Liver (tissue), 9 donors: ENCODE data around the gene GSTA2. TPM values are rescaled to one million over a fixed set of nuclear protein-coding genes. Genes with fewer than 3 reads are reported as not detected.

Experiments used
- DNase-seq: peaks from one replicate; pipeline ENCODE4 v3.0.0-alpha.2; 2017; ENCODE audit warnings: low spot score
- H3K27ac ChIP-seq, 2 donors: one replicate each; pipeline ENCODE4 v1.7.0; 2013; ENCODE audit warnings: inconsistent platforms in 2 of 2, low read length in 2 of 2, control low read depth in 1 of 2, low read depth in 1 of 2, mild to moderate bottlenecking in 1 of 2
- H3K27me3 ChIP-seq, 4 donors: one replicate each; pipeline versions ENCODE4 v1.6.1 to v1.7.0; 2013; ENCODE audit warnings: low read length in 3 of 4, inconsistent platforms in 1 of 4, mild to moderate bottlenecking in 1 of 4, moderate library complexity in 1 of 4; ENCODE audit not compliant: control insufficient read depth in 4 of 4, insufficient read depth in 4 of 4
- H3K36me3 ChIP-seq, 4 donors: one replicate each; pipeline versions ENCODE4 v1.6.1 to v1.7.0; 2013; ENCODE audit warnings: low read length in 3 of 4, mild to moderate bottlenecking in 3 of 4, low read depth in 1 of 4, moderate library complexity in 1 of 4; ENCODE audit not compliant: control insufficient read depth in 4 of 4, insufficient read depth in 3 of 4
- H3K4me1 ChIP-seq, 4 donors: one replicate each; pipeline versions ENCODE4 v1.6.1 to v1.7.0; 2013; ENCODE audit warnings: low read length in 3 of 4, mild to moderate bottlenecking in 3 of 4, moderate library complexity in 1 of 4; ENCODE audit not compliant: control insufficient read depth in 4 of 4, insufficient read depth in 4 of 4
- H3K4me3 ChIP-seq, 3 donors: one replicate each; pipeline versions ENCODE4 v1.6.1 to v1.7.0; 2013; ENCODE audit warnings: low read length in 3 of 3, control low read depth in 1 of 3, low read depth in 1 of 3, mild to moderate bottlenecking in 1 of 3
- H3K9ac ChIP-seq, 2 donors: one replicate each; pipeline ENCODE4 v1.7.0; 2013; ENCODE audit warnings: low read length in 2 of 2, mild to moderate bottlenecking in 2 of 2, moderate library complexity in 2 of 2, control low read depth in 1 of 2, low read depth in 1 of 2
- H3K9me3 ChIP-seq, 4 donors: one replicate each; pipeline versions ENCODE4 v1.6.1 to v1.7.0; 2013; ENCODE audit warnings: low read length in 3 of 4; ENCODE audit not compliant: control insufficient read depth in 4 of 4
- ATF3 ChIP-seq: IDR thresholded peaks from 2 replicates; pipeline ENCODE4 v1.6.1; 2016; ENCODE audit warnings: antibody characterized with exemption
- CTCF ChIP-seq: fragments of 150-350 bp; IDR thresholded peaks from 2 replicates; pipeline ENCODE4 v1.5.1; 2017; ENCODE audit warnings: improper control_type of control experiment, low read depth, low read length; ENCODE audit not compliant: missing input control
- EGR1 ChIP-seq, 2 donors: IDR thresholded peaks; 2 replicates each; pipeline ENCODE4 v1.6.1; 2016 to 2018; ENCODE audit warnings: antibody characterized with exemption in 2 of 2, low read depth in 2 of 2
- FOXA1 ChIP-seq: IDR thresholded peaks from 2 replicates; pipeline ENCODE4 v1.6.1; 2016; ENCODE audit warnings: antibody characterized with exemption
- FOXA2 ChIP-seq: IDR thresholded peaks from 2 replicates; pipeline ENCODE4 v1.6.1; 2016; ENCODE audit warnings: antibody characterized with exemption
- GABPA ChIP-seq, 2 donors: IDR thresholded peaks in 1 of 2; conservative IDR thresholded peaks in 1 of 2; 2 replicates each; pipeline ENCODE4 v1.6.1; 2016; ENCODE audit warnings: antibody characterized with exemption in 2 of 2, mild to moderate bottlenecking in 1 of 2, moderate library complexity in 1 of 2
- HNF4A ChIP-seq, 2 donors: conservative IDR thresholded peaks; 2 replicates each; pipeline ENCODE4 v1.6.1; 2016; ENCODE audit warnings: antibody characterized with exemption in 2 of 2, mild to moderate bottlenecking in 2 of 2
- HNF4G ChIP-seq: IDR thresholded peaks from 2 replicates; pipeline ENCODE4 v1.6.1; 2016; ENCODE audit warnings: antibody characterized with exemption
- JUND ChIP-seq, 2 donors: IDR thresholded peaks; 2 replicates each; pipeline ENCODE4 v1.6.1; 2016; ENCODE audit warnings: antibody characterized with exemption in 2 of 2
- MAX ChIP-seq: IDR thresholded peaks from 2 replicates; pipeline ENCODE4 v1.6.1; 2016; ENCODE audit warnings: antibody characterized with exemption
- NR2F2 ChIP-seq: IDR thresholded peaks from 2 replicates; pipeline ENCODE4 v1.6.1; 2016; ENCODE audit warnings: antibody characterized with exemption
- RAD21 ChIP-seq, 2 donors: IDR thresholded peaks; 2 replicates each; pipeline ENCODE4 v1.6.1; 2016; ENCODE audit warnings: antibody characterized with exemption in 2 of 2, mild to moderate bottlenecking in 2 of 2
- REST ChIP-seq: IDR thresholded peaks from 2 replicates; pipeline ENCODE4 v1.6.1; 2016; ENCODE audit warnings: antibody characterized with exemption, mild to moderate bottlenecking
- RXRA ChIP-seq, 2 donors: IDR thresholded peaks; 2 replicates each; pipeline ENCODE4 v1.6.1; 2017 to 2018; ENCODE audit warnings: antibody characterized with exemption in 2 of 2, mild to moderate bottlenecking in 1 of 2
- SP1 ChIP-seq: IDR thresholded peaks from 2 replicates; pipeline ENCODE4 v1.6.1; 2018; ENCODE audit warnings: antibody characterized with exemption, mild to moderate bottlenecking
- TAF1 ChIP-seq: conservative IDR thresholded peaks from 2 replicates; pipeline ENCODE4 v1.6.1; 2016; ENCODE audit warnings: antibody characterized with exemption, mild to moderate bottlenecking
- YY1 ChIP-seq: IDR thresholded peaks from 2 replicates; pipeline ENCODE4 v1.6.1; 2016; ENCODE audit warnings: antibody characterized with exemption, mild to moderate bottlenecking
- ZBTB33 ChIP-seq: IDR thresholded peaks from 2 replicates; pipeline ENCODE4 v1.6.1; 2016; ENCODE audit warnings: antibody characterized with exemption
- WGBS: extraction: QIAGEN DNeasy Blood & Tissue Kit; methylation state at CpG from one replicate; pipeline ENCODE4 v1.1.7; 2013; 5-methylcytosine and 5-hydroxymethylcytosine counted together
- polyA plus RNA-seq, 2 donors: library from polyadenylated mRNA; stranded (reverse) in 1 of 2; unstranded in 1 of 2; fragments of 200-250 nt in 1 of 2; fragments of >200 nt in 1 of 2; fragmentation: Nextera tagmentation in 1 of 2; extraction: Ambion mirVana in 1 of 2; gene quantifications; one replicate each; pipeline versions ENCODE4 v1.2.1 to v1.2.3, GENCODE V29; 2013 to 2015
- total RNA-seq, 2 donors: library from RNA; depleted of rRNA; stranded (reverse); fragments of >200 nt; gene quantifications; one replicate each; pipeline ENCODE4 v1.2.3, GENCODE V29; 2014
- donor health status: healthy.
- donor health status: healthy.
- donor health status: healthy.
- donor health status: healthy.
- donor health status: healthy.

Gene GSTA2
- total and polyA plus RNA-seq, 4 donors: 1.4 to 110 (median 2.1) TPM

GRCh38 chr6:52731719-52732118 lies 31.6 kb downstream of the GSTA2 start:
- peaks cover 20 to 65% (median 53%) of the 10 kb centered on the region in 4 donors for H3K4me1 ChIP-seq
- no peak overlapping the region for H3K9ac ChIP-seq
- WGBS: 71% methylated on average over 6 of the region's 6 CpGs
- H3K4me3 ChIP-seq: no peak overlapping the region
- H3K9me3 ChIP-seq: no peaks in the 10 kb centered on the region
- no peaks in the 10 kb centered on the region for H3K36me3 ChIP-seq
- TF ChIP-seq EGR1 (IDR thresholded peaks at IDR 0.05; ENCODE audit: low read depth in 2 of 2) (no peak), REST (no peak), JUND (IDR thresholded peaks at IDR 0.05) (no peak), RXRA (IDR thresholded peaks at IDR 0.05) (no peak), SP1 (no peak), RAD21 (IDR thresholded peaks at IDR 0.05) (no peak), GABPA (IDR thresholded peaks at IDR 0.05 in 1 of 2, conservative IDR thresholded peaks at IDR 0.05 in 1 of 2) (no peak), ATF3 (no peak), NR2F2 (no peak), FOXA1 (no peak)
- no peak overlapping the region for H3K27ac ChIP-seq
- H3K27me3 ChIP-seq: no peaks in the 10 kb centered on the region
- DNase-seq: no peak

GRCh38 chr6:52729576-52729975 lies 33.7 kb downstream of the GSTA2 start:
- no peaks in the 10 kb centered on the region for H3K9me3 ChIP-seq
- TF ChIP-seq FOXA1: no peak
- TF ChIP-seq RXRA (IDR thresholded peaks at IDR 0.05): no peak
- no peak for TF ChIP-seq SP1
- no peak for TF ChIP-seq TAF1
- TF ChIP-seq ZBTB33: no peak
- no peak for TF ChIP-seq NR2F2
- no peak for TF ChIP-seq FOXA2
- TF ChIP-seq YY1: no peak
- TF ChIP-seq EGR1 (IDR thresholded peaks at IDR 0.05; ENCODE audit: low read depth in 2 of 2): no peak
- TF ChIP-seq ATF3: no peak
- TF ChIP-seq MAX: no peak
- TF ChIP-seq HNF4G: no peak
- TF ChIP-seq REST: no peak
- no peak for TF ChIP-seq RAD21 (IDR thresholded peaks at IDR 0.05)
- no peak for TF ChIP-seq GABPA (IDR thresholded peaks at IDR 0.05 in 1 of 2, conservative IDR thresholded peaks at IDR 0.05 in 1 of 2)
- TF ChIP-seq JUND (IDR thresholded peaks at IDR 0.05): no peak
- no peak for TF ChIP-seq CTCF
- no peak for TF ChIP-seq HNF4A (conservative IDR thresholded peaks at IDR 0.05)
- no peaks in the 10 kb centered on the region for H3K36me3 ChIP-seq
- no peak overlapping the region for H3K9ac ChIP-seq
- no peak overlapping the region for H3K27ac ChIP-seq
- H3K4me3 ChIP-seq: no peak overlapping the region
- DNase-seq: no peak
- H3K4me1 ChIP-seq: peaks cover 23 to 62% (median 54%) of the 10 kb centered on the region in 4 donors
- WGBS: 90% methylated on average over 1 of the region's 1 CpG
- no peaks in the 10 kb centered on the region for H3K27me3 ChIP-seq
